Loucy (cell line): ENCODE measurements around the gene PRR5L.

Source experiments
- H2AFZ ChIP-seq: fragments of 200-600 bp; sonication (generic); 2 replicates; pipeline ENCODE4 v1.6.0; 2016; ENCODE audit warnings: antibody characterized with exemption, mild to moderate bottlenecking, low read length, moderate library complexity
- H3F3A ChIP-seq: fragments of 200-600 bp; 2 replicates; pipeline ENCODE4 v1.6.0; 2016; ENCODE audit warnings: antibody characterized with exemption, low read depth, mild to moderate bottlenecking
- H3K27me3 ChIP-seq: fragments of 200-600 bp; sonication (generic); 2 replicates; pipeline ENCODE4 v1.6.1; 2014; ENCODE audit warnings: low read length, mild to moderate bottlenecking; ENCODE audit not compliant: insufficient read depth, poor library complexity, severe bottlenecking
- H3K36me3 ChIP-seq: fragments of 200-600 bp; sonication (generic); 2 replicates; pipeline ENCODE4 v1.6.1; 2016; ENCODE audit warnings: low read length; ENCODE audit not compliant: insufficient read depth
- H3K4me1 ChIP-seq: fragments of 200-600 bp; sonication (generic); 2 replicates; pipeline ENCODE4 v1.5.1; 2014; ENCODE audit warnings: low read length, mild to moderate bottlenecking; ENCODE audit not compliant: insufficient read depth, poor library complexity, severe bottlenecking
- H3K4me2 ChIP-seq: fragments of 200-600 bp; sonication (generic); 2 replicates; pipeline ENCODE4 v1.6.0; 2014; ENCODE audit warnings: antibody characterized with exemption, low read length, low read depth, mild to moderate bottlenecking; ENCODE audit not compliant: poor library complexity, severe bottlenecking
- H3K4me3 ChIP-seq: fragments of 200-600 bp; sonication (generic); 2 replicates; pipeline ENCODE4 v1.5.1; 2014; ENCODE audit warnings: low read length, mild to moderate bottlenecking, mixed read lengths; ENCODE audit not compliant: poor library complexity, severe bottlenecking
- H3K79me2 ChIP-seq: fragments of 200-600 bp; sonication (generic); 2 replicates; pipeline ENCODE4 v1.6.1; 2014; ENCODE audit warnings: low read length; ENCODE audit not compliant: insufficient read depth
- H3K9ac ChIP-seq: fragments of 200-600 bp; sonication (generic); 2 replicates; pipeline ENCODE4 v1.6.0; 2014; ENCODE audit warnings: mild to moderate bottlenecking, low read depth, low read length, moderate library complexity; ENCODE audit not compliant: poor library complexity, severe bottlenecking
- H3K9me2 ChIP-seq: fragments of 200-600 bp; sonication (generic); replicated peaks from 2 replicates; pipeline ENCODE4 v1.6.1; 2016; ENCODE audit warnings: low read depth, low read length, mixed read lengths
- H3K9me3 ChIP-seq: fragments of 200-600 bp; sonication (generic); 2 replicates; pipeline ENCODE4 v1.6.1; 2014; ENCODE audit warnings: mild to moderate bottlenecking, antibody characterized with exemption, low read length, low read depth; ENCODE audit not compliant: insufficient read depth
- H4K20me1 ChIP-seq: fragments of 200-600 bp; sonication (generic); 2 replicates; pipeline ENCODE4 v1.6.0; 2014; ENCODE audit warnings: antibody characterized with exemption, low read length, mild to moderate bottlenecking; ENCODE audit not compliant: insufficient read depth, poor library complexity, severe bottlenecking
- EZH2phosphoT487 ChIP-seq: fragments of 200-600 bp; IDR thresholded peaks from 2 replicates; pipeline ENCODE4 v1.6.1; 2018; ENCODE audit warnings: antibody characterized with exemption, mild to moderate bottlenecking, moderate library complexity, borderline replicate concordance
- TF ChIP-seq, protein P1 (sequence below): fragments of 200-600 bp; sonication (generic); conservative IDR thresholded peaks from 2 replicates; pipeline ENCODE4 v1.5.1; 2014; ENCODE audit warnings: mild to moderate bottlenecking, antibody characterized with exemption, low read length

Gene PRR5L

DNA sequence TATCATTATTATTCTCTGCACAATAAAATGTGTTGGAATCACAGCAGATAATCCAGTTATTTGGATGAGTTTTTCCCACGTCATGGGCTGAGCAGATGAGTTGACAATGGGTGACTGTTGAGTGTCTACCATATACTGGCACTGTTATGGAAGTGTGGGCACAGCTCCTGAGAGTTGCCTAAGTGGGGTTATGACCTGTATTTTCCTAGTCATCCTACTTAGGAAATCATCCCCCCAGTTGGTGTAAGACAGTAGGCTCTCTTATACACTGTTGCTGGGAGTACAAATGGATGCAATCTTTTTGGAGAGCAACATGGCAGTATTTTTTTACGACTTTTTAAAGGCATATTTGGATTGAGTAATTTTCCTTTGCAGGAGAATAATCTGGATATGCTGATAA, 147.6 kb downstream of the PRR5L start:
- H3K9me2 ChIP-seq = no peaks in the 10 kb centered on the region
- no peaks in the 10 kb centered on the region for H3K27me3 ChIP-seq
- TF ChIP-seq, protein P1, sequence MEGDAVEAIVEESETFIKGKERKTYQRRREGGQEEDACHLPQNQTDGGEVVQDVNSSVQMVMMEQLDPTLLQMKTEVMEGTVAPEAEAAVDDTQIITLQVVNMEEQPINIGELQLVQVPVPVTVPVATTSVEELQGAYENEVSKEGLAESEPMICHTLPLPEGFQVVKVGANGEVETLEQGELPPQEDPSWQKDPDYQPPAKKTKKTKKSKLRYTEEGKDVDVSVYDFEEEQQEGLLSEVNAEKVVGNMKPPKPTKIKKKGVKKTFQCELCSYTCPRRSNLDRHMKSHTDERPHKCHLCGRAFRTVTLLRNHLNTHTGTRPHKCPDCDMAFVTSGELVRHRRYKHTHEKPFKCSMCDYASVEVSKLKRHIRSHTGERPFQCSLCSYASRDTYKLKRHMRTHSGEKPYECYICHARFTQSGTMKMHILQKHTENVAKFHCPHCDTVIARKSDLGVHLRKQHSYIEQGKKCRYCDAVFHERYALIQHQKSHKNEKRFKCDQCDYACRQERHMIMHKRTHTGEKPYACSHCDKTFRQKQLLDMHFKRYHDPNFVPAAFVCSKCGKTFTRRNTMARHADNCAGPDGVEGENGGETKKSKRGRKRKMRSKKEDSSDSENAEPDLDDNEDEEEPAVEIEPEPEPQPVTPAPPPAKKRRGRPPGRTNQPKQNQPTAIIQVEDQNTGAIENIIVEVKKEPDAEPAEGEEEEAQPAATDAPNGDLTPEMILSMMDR = no peak
- TF ChIP-seq EZH2phosphoT487 = no peak
- peaks cover 18% of the 10 kb centered on the region; the same call in 1 of the 2 replicates for H3K79me2 ChIP-seq
- H2AFZ ChIP-seq = no peak overlapping the region
- no peaks in the 10 kb centered on the region for H3F3A ChIP-seq
- no peaks in the 10 kb centered on the region for H3K4me1 ChIP-seq
- H3K9ac ChIP-seq = no peak overlapping the region
- H3K36me3 ChIP-seq = peaks cover 96% of the 10 kb centered on the region
- H3K4me2 ChIP-seq = no peak overlapping the region
- no peaks in the 10 kb centered on the region for H4K20me1 ChIP-seq
- H3K4me3 ChIP-seq = no peak overlapping the region
- H3K9me3 ChIP-seq = peaks cover 5% of the 10 kb centered on the region; the same call in 1 of the 2 replicates

GRCh38 chr11:36446135-36446534, 150.0 kb downstream of the PRR5L start:
- Histone ChIP-seq H4K20me1 (no peaks in the 10 kb centered on the region), H3F3A (0 out of 2 replicates have a peak, but pooled peaks cover under 1% of the 10 kb centered on the region), H2AFZ (no peak overlapping the region), H3K4me3 (no peak overlapping the region), H3K79me2 (peaks cover 27% of the 10 kb centered on the region; the same call in 1 of the 2 replicates), H3K27me3 (no peaks in the 10 kb centered on the region), H3K9me2 (no peaks in the 10 kb centered on the region), H3K36me3 (peaks cover 96% of the 10 kb centered on the region), H3K9ac (no peak overlapping the region), H3K9me3 (peaks cover 4% of the 10 kb centered on the region; the same call in 1 of the 2 replicates), H3K4me1 (peaks cover 21% of the 10 kb centered on the region), H3K4me2 (no peak overlapping the region)
- no peak for TF ChIP-seq EZH2phosphoT487
- TF ChIP-seq, protein P1 = no peak

- TF ChIP-seq, protein P1 = no peak
- TF ChIP-seq EZH2phosphoT487 = no peak
- peaks cover 13% of the 10 kb centered on the region for H3F3A ChIP-seq
- H3K4me1 ChIP-seq = peaks cover 34% of the 10 kb centered on the region
- H3K9me3 ChIP-seq = no peaks in the 10 kb centered on the region
- H4K20me1 ChIP-seq = no peaks in the 10 kb centered on the region
- H3K27me3 ChIP-seq = no peaks in the 10 kb centered on the region
- H3K4me3 ChIP-seq = no peak overlapping the region
- H3K36me3 ChIP-seq = peaks cover 94% of the 10 kb centered on the region
- H2AFZ ChIP-seq = no peak overlapping the region
- no peak overlapping the region for H3K4me2 ChIP-seq
- H3K9ac ChIP-seq = no peak overlapping the region
- no peaks in the 10 kb centered on the region for H3K9me2 ChIP-seq
- peaks cover 27% of the 10 kb centered on the region; the same call in 1 of the 2 replicates for H3K79me2 ChIP-seq
Measured at GRCh38 chr11:36447514-36447913, 151.4 kb downstream of the PRR5L start.
